ENCODE data around the gene GALNT2.

Gene GALNT2

GRCh38 chr1:230158415-230159291, 91.6 kb downstream of the GALNT2 start:
- no peak for DNase-seq (ENCODE audit: low read depth in 2 of 3, low spot score in 1 of 3)

- no peak for DNase-seq (ENCODE audit: low read depth in 2 of 3, low spot score in 1 of 3)
These were observed 92.5 kb downstream of the GALNT2 start for GRCh38 chr1:230159580-230159979.

- no peak for DNase-seq (ENCODE audit: low read depth in 2 of 3, low spot score in 1 of 3)
These were observed 94.1 kb downstream of the GALNT2 start for GRCh38 chr1:230160957-230161771.

- no peak for DNase-seq (ENCODE audit: low read depth in 2 of 3, low spot score in 1 of 3)
These were observed 96.2 kb downstream of the GALNT2 start for GRCh38 chr1:230163205-230163604.

- no peak for DNase-seq (ENCODE audit: low read depth in 2 of 3, low spot score in 1 of 3)
These were observed 96.7 kb downstream of the GALNT2 start for GRCh38 chr1:230163719-230164118.

- no peak for DNase-seq (ENCODE audit: low read depth in 2 of 3, low spot score in 1 of 3)
These were observed 98.5 kb downstream of the GALNT2 start for GRCh38 chr1:230165536-230165935.

- no peak for DNase-seq (ENCODE audit: low read depth in 2 of 3, low spot score in 1 of 3)
These were observed 99.5 kb downstream of the GALNT2 start for GRCh38 chr1:230166366-230167132.

- DNase-seq (ENCODE audit: low read depth in 2 of 3, low spot score in 1 of 3), result peak; percentile 7 to 44 (median 10)
These were observed 100.4 kb downstream of the GALNT2 start for GRCh38 chr1:230167419-230167852.

- DNase-seq (ENCODE audit: low read depth in 2 of 3, low spot score in 1 of 3), result no peak
These were observed 102.6 kb downstream of the GALNT2 start for GRCh38 chr1:230169454-230170152.

- no peak for DNase-seq (ENCODE audit: low read depth in 2 of 3, low spot score in 1 of 3)
These were observed 103.1 kb downstream of the GALNT2 start for GRCh38 chr1:230170153-230170547.

GRCh38 chr1:230170622-230171021, 103.6 kb downstream of the GALNT2 start:
- DNase-seq (ENCODE audit: low read depth in 2 of 3, low spot score in 1 of 3), result no peak

GRCh38 chr1:230171356-230172015, 104.4 kb downstream of the GALNT2 start:
- no peak for DNase-seq (ENCODE audit: low read depth in 2 of 3, low spot score in 1 of 3)

- DNase-seq (ENCODE audit: low read depth in 2 of 3, low spot score in 1 of 3), result no peak
These were observed 105.0 kb downstream of the GALNT2 start for GRCh38 chr1:230172016-230172537.

GRCh38 chr1:230173187-230173975, 106.3 kb downstream of the GALNT2 start:
- no peak for DNase-seq (ENCODE audit: low read depth in 2 of 3, low spot score in 1 of 3)

- DNase-seq (ENCODE audit: low read depth in 2 of 3, low spot score in 1 of 3), result no peak
These were observed 107.0 kb downstream of the GALNT2 start for GRCh38 chr1:230174041-230174440.

- DNase-seq (ENCODE audit: low read depth in 2 of 3, low spot score in 1 of 3), result no peak
These were observed 107.6 kb downstream of the GALNT2 start for GRCh38 chr1:230174471-230175162.

- no peak for DNase-seq (ENCODE audit: low read depth in 2 of 3, low spot score in 1 of 3)
These were observed 108.2 kb downstream of the GALNT2 start for GRCh38 chr1:230175163-230175747.

GRCh38 chr1:230175839-230176238, 108.8 kb downstream of the GALNT2 start:
- no peak for DNase-seq (ENCODE audit: low read depth in 2 of 3, low spot score in 1 of 3)
